Neuronal stem cell (in vitro differentiated cells): Measurements from ENCODE around the gene STK11IP.

ENCODE experiments used
- DNase-seq: peaks from one replicate; pipeline ENCODE4 v3.0.0-alpha.2; 2013; ENCODE audit warnings: low spot score
- H2AFZ ChIP-seq: one replicate; pipeline ENCODE4 v1.6.1; 2013; ENCODE audit warnings: mild to moderate bottlenecking, low read length, inconsistent platforms
- H2AK5ac ChIP-seq: 2 replicates; pipeline ENCODE4 v1.6.1; 2013; ENCODE audit warnings: low read depth, mild to moderate bottlenecking, inconsistent platforms, low read length, moderate library complexity, mixed read lengths
- H2BK120ac ChIP-seq: 2 replicates; pipeline ENCODE4 v1.6.1; 2013; ENCODE audit warnings: low read depth, mild to moderate bottlenecking, inconsistent platforms, low read length, moderate library complexity, mixed read lengths
- H2BK12ac ChIP-seq: one replicate; pipeline ENCODE4 v1.6.1; 2013; ENCODE audit warnings: low read length, inconsistent platforms
- H2BK15ac ChIP-seq: 2 replicates; pipeline ENCODE4 v1.6.1; 2013; ENCODE audit warnings: mild to moderate bottlenecking, low read length, inconsistent platforms, mixed read lengths
- H2BK5ac ChIP-seq: one replicate; pipeline ENCODE4 v1.6.1; 2013; ENCODE audit warnings: inconsistent platforms, mild to moderate bottlenecking, low read length, moderate library complexity
- H3K14ac ChIP-seq: one replicate; pipeline ENCODE4 v1.6.1; 2013; ENCODE audit warnings: low read length, inconsistent platforms
- H3K18ac ChIP-seq: 2 replicates; pipeline ENCODE4 v1.6.1; 2013; ENCODE audit warnings: low read length, inconsistent platforms
- H3K23ac ChIP-seq: 2 replicates; pipeline ENCODE4 v1.6.1; 2013; ENCODE audit warnings: low read depth, mild to moderate bottlenecking, mixed read lengths, low read length, inconsistent platforms; ENCODE audit not compliant: poor library complexity
- H3K27ac ChIP-seq: replicated peaks from 3 replicates; pipeline ENCODE4 v1.5.1; 2013; ENCODE audit warnings: low read length, inconsistent platforms
- H3K27me3 ChIP-seq, 3 experiments: 2 replicates each; pipeline ENCODE4 v1.6.1; 2013; ENCODE audit warnings: low read length in 3 of 3, mild to moderate bottlenecking in 2 of 3, inconsistent platforms in 1 of 3, low read depth in 1 of 3, mixed read lengths in 1 of 3, moderate library complexity in 1 of 3; ENCODE audit not compliant: control insufficient read depth in 3 of 3, insufficient read depth in 3 of 3
- H3K36me3 ChIP-seq, 2 donors: replicated peaks in 1 of 2; 2 replicates each; pipeline ENCODE4 v1.6.1; 2013; ENCODE audit warnings: low read length in 2 of 2; ENCODE audit not compliant: control insufficient read depth in 2 of 2, insufficient read depth in 2 of 2
- H3K4ac ChIP-seq: 2 replicates; pipeline ENCODE4 v1.6.1; 2013; ENCODE audit warnings: inconsistent platforms, mild to moderate bottlenecking, low read length, moderate library complexity
- H3K4me1 ChIP-seq, 2 donors: 1 replicate in 1 of 2; 2 replicates in 1 of 2; pipeline ENCODE4 v1.6.1; 2013; ENCODE audit warnings: low read length in 2 of 2, low read depth in 1 of 2; ENCODE audit not compliant: control insufficient read depth in 2 of 2, insufficient read depth in 1 of 2
- H3K4me2 ChIP-seq: one replicate; pipeline ENCODE4 v1.6.1; 2013; ENCODE audit warnings: mild to moderate bottlenecking, low read length, inconsistent platforms; ENCODE audit not compliant: insufficient read depth, poor library complexity, severe bottlenecking
- H3K4me3 ChIP-seq, 2 donors: 2 replicates each; pipeline ENCODE4 v1.5.1; 2013; ENCODE audit warnings: low read length in 2 of 2, mild to moderate bottlenecking in 2 of 2, inconsistent platforms in 1 of 2, moderate library complexity in 1 of 2
- H3K79me1 ChIP-seq: one replicate; pipeline ENCODE4 v1.6.1; 2013; ENCODE audit warnings: low read depth, mild to moderate bottlenecking, inconsistent platforms, low read length, moderate library complexity
- H3K9ac ChIP-seq: one replicate; pipeline ENCODE4 v1.6.1; 2013; ENCODE audit warnings: mild to moderate bottlenecking, low read depth, low read length, inconsistent platforms; ENCODE audit not compliant: poor library complexity
- H3K9me3 ChIP-seq, 2 donors: replicated peaks in 1 of 2; 2 replicates each; pipeline versions ENCODE3 to v1.6.1; 2013; ENCODE audit warnings: low read length in 2 of 2, mild to moderate bottlenecking in 2 of 2, inconsistent platforms in 1 of 2, low read depth in 1 of 2, mixed read lengths in 1 of 2, moderate library complexity in 1 of 2; ENCODE audit not compliant: control insufficient read depth in 2 of 2, insufficient read depth in 1 of 2
- H4K8ac ChIP-seq: one replicate; pipeline ENCODE4 v1.6.1; 2013; ENCODE audit warnings: low read depth, mild to moderate bottlenecking, inconsistent platforms, low read length, moderate library complexity
- H4K91ac ChIP-seq: one replicate; pipeline ENCODE4 v1.6.1; 2013; ENCODE audit warnings: low read length, low read depth, mild to moderate bottlenecking, inconsistent platforms; ENCODE audit not compliant: poor library complexity
- WGBS, 2 donors: extraction: QIAGEN DNeasy Blood & Tissue Kit; methylation state at CpG; one replicate each; pipeline ENCODE4 v1.1.7; 2013; ENCODE audit warnings: missing lambda C conversion rate in 2 of 2, mixed read lengths in 1 of 2; ENCODE audit not compliant: insufficient read length in 2 of 2, insufficient replicate concordance in 1 of 2; ENCODE audit errors: extremely low coverage in 2 of 2; 5-methylcytosine and 5-hydroxymethylcytosine counted together

Gene STK11IP

DNA sequence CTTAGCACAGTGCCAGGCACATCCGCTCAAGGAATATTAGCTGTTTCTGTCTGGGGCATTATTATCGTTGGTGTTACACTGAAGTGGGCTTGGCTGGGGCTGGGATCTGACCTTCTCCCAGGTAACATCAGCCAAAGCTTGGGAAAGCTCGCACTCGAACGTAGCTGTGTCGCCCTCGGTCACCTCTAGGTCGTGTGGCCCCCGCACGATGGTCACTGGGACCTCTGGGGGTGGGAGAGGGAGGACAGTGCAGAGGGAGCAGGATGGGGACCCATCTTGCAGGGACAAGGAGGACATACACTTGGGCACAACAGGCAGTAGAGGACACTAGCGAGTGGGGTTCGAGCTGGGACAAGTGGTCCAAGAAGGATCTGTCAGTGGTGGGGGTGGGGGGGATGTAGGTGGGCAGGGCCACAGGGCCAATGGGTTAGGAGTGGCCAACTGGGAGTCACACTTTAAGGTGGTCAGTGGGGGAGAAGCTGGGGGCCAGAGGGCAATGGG is 44.1 kb upstream of the STK11IP start:
- Histone ChIP-seq H3K4ac (no peak overlapping the region), H2AFZ (no peak overlapping the region), H3K23ac (peak overlapping the region; percentile 29), H2BK5ac (no peak overlapping the region), H2AK5ac (no peak overlapping the region), H3K9me3 (peaks cover 0 to 3% of the 10 kb centered on the region in 2 donors), H3K36me3 (peaks cover 11 to 42% of the 10 kb centered on the region in 2 donors), H3K4me3 (no peak overlapping the region), H3K18ac (no peak overlapping the region), H3K27me3 (peaks cover 0 to 23% (median 0%) of the 10 kb centered on the region in 3 experiments), H4K8ac (no peak overlapping the region), H3K4me2 (no peak overlapping the region), H3K79me1 (peaks cover 12% of the 10 kb centered on the region), H3K27ac (no peak overlapping the region), H4K91ac (no peak overlapping the region), H3K4me1 (peaks cover 9 to 10% of the 10 kb centered on the region in 2 donors), H2BK12ac (no peak overlapping the region), H2BK120ac (no peak overlapping the region), H3K9ac (peak overlapping the region; percentile 44), H2BK15ac (no peak overlapping the region), H3K14ac (no peak overlapping the region)
- no peak for DNase-seq
- WGBS, 2 donors = no CpG with 5 or more reads among the region's 12 CpGs

DNA sequence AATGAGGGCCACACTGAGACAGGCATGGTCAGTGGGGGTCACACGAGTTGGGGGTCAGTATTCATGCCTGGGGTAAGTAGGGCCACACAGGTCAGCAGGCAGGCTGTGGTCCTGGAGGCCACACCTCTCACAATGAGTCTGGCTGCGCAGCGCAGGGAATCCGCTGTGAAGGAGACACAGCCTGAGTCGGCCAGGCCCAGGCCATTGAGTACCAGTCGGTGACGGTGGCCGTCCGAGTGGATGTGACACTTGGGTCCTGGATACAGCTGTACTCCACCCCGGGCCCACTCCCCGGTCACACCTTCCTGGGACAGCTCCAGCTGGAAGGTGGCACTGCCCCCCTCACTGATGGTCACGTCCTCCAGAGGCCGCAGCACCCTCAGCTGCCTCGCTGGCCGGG is 43.3 kb upstream of the STK11IP start:
- H3K27ac ChIP-seq = no peak overlapping the region
- H3K4me1 ChIP-seq = peaks cover 9 to 10% of the 10 kb centered on the region in 2 donors
- no peak overlapping the region for H3K9ac ChIP-seq
- no peak overlapping the region for H3K18ac ChIP-seq
- H3K23ac ChIP-seq = peak overlapping the region; percentile 29
- H3K79me1 ChIP-seq = peaks cover 14% of the 10 kb centered on the region
- DNase-seq = no peak
- H2BK12ac ChIP-seq = peak overlapping the region; percentile 46
- H3K4me3 ChIP-seq = peak overlapping the region in 1 of 2 donors; percentile 34
- H4K8ac ChIP-seq = peak overlapping the region; percentile 23
- H2BK15ac ChIP-seq = no peak overlapping the region
- no peak overlapping the region for H4K91ac ChIP-seq
- whole genome bisulfite sequencing, 2 donors = no CpG with 5 or more reads among the region's 15 CpGs
- no peak overlapping the region for H2BK120ac ChIP-seq
- H3K9me3 ChIP-seq = peaks cover 0 to 5% of the 10 kb centered on the region in 2 donors
- no peak overlapping the region for H3K4me2 ChIP-seq
- H2AFZ ChIP-seq = no peak overlapping the region
- peaks cover 14 to 42% of the 10 kb centered on the region in 2 donors for H3K36me3 ChIP-seq
- no peak overlapping the region for H3K4ac ChIP-seq
- H2AK5ac ChIP-seq = no peak overlapping the region
- H3K14ac ChIP-seq = no peak overlapping the region
- H3K27me3 ChIP-seq = peaks cover 0 to 23% (median 0%) of the 10 kb centered on the region in 3 experiments
- H2BK5ac ChIP-seq = no peak overlapping the region

DNA sequence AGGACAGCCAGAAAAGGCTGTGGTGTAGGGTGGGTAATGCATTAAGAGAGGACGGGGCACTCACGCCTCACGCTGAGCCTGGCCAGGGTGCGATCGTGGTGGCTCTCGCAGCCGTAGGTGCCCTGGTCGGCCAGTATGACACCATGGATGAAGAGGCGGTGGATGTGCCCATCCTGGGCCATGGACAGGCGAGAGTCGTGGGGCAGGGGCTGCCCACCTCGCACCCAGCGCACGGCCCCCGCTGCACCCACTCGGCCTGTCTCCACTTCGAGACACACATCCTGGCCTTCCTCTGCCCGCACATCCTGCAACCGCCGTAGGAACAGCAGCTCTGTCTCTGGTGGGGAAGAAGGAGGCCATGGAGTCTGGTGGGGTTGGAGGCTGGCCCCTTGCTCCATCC is 41.7 kb upstream of the STK11IP start:
- H3K27ac ChIP-seq = no peak overlapping the region
- H3K79me1 ChIP-seq = peaks cover 14% of the 10 kb centered on the region
- H3K4me2 ChIP-seq = no peak overlapping the region
- H2BK12ac ChIP-seq = peak overlapping the region; percentile 41
- no peak overlapping the region for H2AFZ ChIP-seq
- H2BK120ac ChIP-seq = no peak overlapping the region
- no peak overlapping the region for H4K8ac ChIP-seq
- H3K18ac ChIP-seq = no peak overlapping the region
- peaks cover 14 to 55% of the 10 kb centered on the region in 2 donors for H3K36me3 ChIP-seq
- H2BK15ac ChIP-seq = no peak overlapping the region
- H3K4me3 ChIP-seq = no peak overlapping the region
- H2AK5ac ChIP-seq = no peak overlapping the region
- no peak overlapping the region for H4K91ac ChIP-seq
- no peak overlapping the region for H3K23ac ChIP-seq
- H3K4ac ChIP-seq = no peak overlapping the region
- H3K27me3 ChIP-seq = peaks cover 0 to 21% (median 0%) of the 10 kb centered on the region in 3 experiments
- H3K4me1 ChIP-seq = peaks cover 10 to 13% of the 10 kb centered on the region in 2 donors
- no peak overlapping the region for H3K9ac ChIP-seq
- no CpG with 5 or more reads among the region's 20 CpGs for WGBS, 2 donors
- no peak overlapping the region for H2BK5ac ChIP-seq
- DNase-seq = no peak
- H3K9me3 ChIP-seq = peaks cover 0 to 5% of the 10 kb centered on the region in 2 donors
- H3K14ac ChIP-seq = no peak overlapping the region

DNA sequence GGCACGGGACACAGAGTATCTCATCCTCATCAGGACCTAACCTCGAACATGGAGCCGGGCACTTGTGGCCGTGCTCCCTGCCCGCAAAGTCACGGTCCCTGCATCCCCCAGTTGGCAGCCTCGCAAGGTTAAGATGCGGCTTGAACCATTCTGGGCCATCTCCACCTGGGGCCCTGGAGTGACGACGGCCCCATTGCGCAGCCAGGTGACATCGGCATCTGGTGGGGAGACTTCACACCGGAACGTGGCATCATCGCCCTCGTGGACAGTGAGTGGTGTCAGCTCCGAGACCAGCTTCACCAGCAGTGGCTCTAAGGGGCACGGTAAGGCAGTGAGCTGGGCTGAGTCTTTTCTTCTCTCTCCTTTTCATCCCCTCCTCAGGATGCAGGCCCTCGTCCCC is 41.2 kb upstream of the STK11IP start:
- no peak overlapping the region for H3K4me3 ChIP-seq
- no peak overlapping the region for H2BK15ac ChIP-seq
- no peak overlapping the region for H3K4ac ChIP-seq
- no peak overlapping the region for H3K4me2 ChIP-seq
- no peak for DNase-seq
- no peak overlapping the region for H2BK12ac ChIP-seq
- peaks cover 14% of the 10 kb centered on the region for H3K79me1 ChIP-seq
- H2AK5ac ChIP-seq = no peak overlapping the region
- no peak overlapping the region for H2AFZ ChIP-seq
- H3K4me1 ChIP-seq = peaks cover 6 to 14% of the 10 kb centered on the region in 2 donors
- H3K27ac ChIP-seq = no peak overlapping the region
- H3K9ac ChIP-seq = peak overlapping the region; percentile 2
- H3K23ac ChIP-seq = peak overlapping the region; percentile 44
- no peak overlapping the region for H3K18ac ChIP-seq
- no peak overlapping the region for H2BK5ac ChIP-seq
- H4K91ac ChIP-seq = no peak overlapping the region
- peaks cover 0 to 5% of the 10 kb centered on the region in 2 donors for H3K9me3 ChIP-seq
- peak overlapping the region; percentile 21 for H3K14ac ChIP-seq
- peaks cover 14 to 60% of the 10 kb centered on the region in 2 donors for H3K36me3 ChIP-seq
- H2BK120ac ChIP-seq = no peak overlapping the region
- no peak overlapping the region for H4K8ac ChIP-seq
- no CpG with 5 or more reads among the region's 19 CpGs for WGBS, 2 donors
- H3K27me3 ChIP-seq = peaks cover 0 to 17% (median 0%) of the 10 kb centered on the region in 3 experiments
